Uterus (tissue), 4 donors: ENCODE measurements around the gene CDH4. TPM values are rescaled to one million over a fixed set of nuclear protein-coding genes. Genes with fewer than 3 reads are reported as not detected.

Experiments
- DNase-seq, 2 donors: peaks; one replicate each; pipeline ENCODE4 v3.0.0-alpha.2; 2019 to 2020
- H3K27ac ChIP-seq, 2 donors: fragments of 200-600 bp; sonication (generic); 1 replicate in 1 of 2; 2 replicates in 1 of 2; pipeline ENCODE4 v1.5.1; 2016 to 2018
- H3K27me3 ChIP-seq, 2 donors: fragments of 200-600 bp; sonication (generic); one replicate each; pipeline ENCODE4 v1.5.1; 2018 to 2019; ENCODE audit warnings: control low read depth in 1 of 2
- H3K36me3 ChIP-seq, 2 donors: fragments of 200-600 bp; sonication (generic); one replicate each; pipeline ENCODE4 v1.5.1; 2019; ENCODE audit warnings: control low read depth in 1 of 2
- H3K4me1 ChIP-seq, 2 donors: fragments of 200-600 bp; sonication (generic); one replicate each; pipeline ENCODE4 v1.5.1; 2018 to 2019; ENCODE audit warnings: control low read depth in 1 of 2
- H3K4me3 ChIP-seq, 2 donors: fragments of 200-600 bp; sonication (generic); 1 replicate in 1 of 2; 2 replicates in 1 of 2; pipeline ENCODE4 v1.5.1; 2018 to 2019; ENCODE audit warnings: mild to moderate bottlenecking in 1 of 2
- H3K9me3 ChIP-seq, 2 donors: fragments of 200-600 bp; sonication (generic); one replicate each; pipeline ENCODE4 v1.5.1; 2019; ENCODE audit warnings: control low read depth in 1 of 2
- CTCF ChIP-seq, 4 experiments: fragments of 200-600 bp in 2 of 4; fragments of 450-650 bp in 2 of 4; sonication (generic) in 2 of 4; IDR thresholded peaks; one replicate each; pipeline ENCODE4 v1.5.1; 2016 to 2019; ENCODE audit warnings: antibody characterized with exemption in 4 of 4, mild to moderate bottlenecking in 2 of 4, moderate library complexity in 1 of 4
- POLR2A ChIP-seq, 2 donors: fragments of 450-650 bp; IDR thresholded peaks; one replicate each; pipeline ENCODE4 v1.6.1; 2016; ENCODE audit warnings: antibody characterized with exemption in 2 of 2, mild to moderate bottlenecking in 1 of 2, moderate library complexity in 1 of 2
- intact Hi-C: fragments of 100-400 bp; cut with DNase I; formaldehyde crosslinking; loops from one replicate; pipeline ENCODE4 v1.15.1; 2023; ENCODE audit warnings: low total_unique reads
- total RNA-seq, 4 donors: library from RNA; depleted of rRNA in 3 of 4; stranded (reverse); fragments of >200 nt in 3 of 4; gene quantifications; one replicate each; pipeline versions ENCODE4 v1.1.0 to v1.2.4, GENCODE V29; 2014 to 2023
- donor health status: DM: yes; HTN: yes; CAD: no.

CDH4 gene
- total RNA-seq, 4 donors from 2014 or later: under 0.01 to 0.55 TPM; not detected in 2

GRCh38 chr20:61695741-61696140 is 443.7 kb downstream of the CDH4 start:
- H3K27ac ChIP-seq: no peak overlapping the region
- H3K4me1 ChIP-seq: no peaks in the 10 kb centered on the region
- H3K4me3 ChIP-seq: no peak overlapping the region
- no peaks in the 10 kb centered on the region for H3K27me3 ChIP-seq
- no peaks in the 10 kb centered on the region for H3K36me3 ChIP-seq
- H3K9me3 ChIP-seq: no peaks in the 10 kb centered on the region
- TF ChIP-seq CTCF (IDR thresholded peaks at IDR 0.05) (no peak), POLR2A (IDR thresholded peaks at IDR 0.05) (no peak)
- DNase-seq: no peak
- intact Hi-C loops: no loop called here

GRCh38 chr20:61696181-61696735 is 444.2 kb downstream of the CDH4 start:
- H3K36me3 ChIP-seq: no peaks in the 10 kb centered on the region
- no peak overlapping the region for H3K4me3 ChIP-seq
- H3K27me3 ChIP-seq: no peaks in the 10 kb centered on the region
- H3K9me3 ChIP-seq: no peaks in the 10 kb centered on the region
- DNase-seq: no peak
- TF ChIP-seq POLR2A (IDR thresholded peaks at IDR 0.05) (no peak), CTCF (IDR thresholded peaks at IDR 0.05) (no peak)
- H3K27ac ChIP-seq: no peak overlapping the region
- no peaks in the 10 kb centered on the region for H3K4me1 ChIP-seq
- intact Hi-C loops: no loop called here

GRCh38 chr20:61697666-61698597 is 445.9 kb downstream of the CDH4 start:
- DNase-seq: no peak

GRCh38 chr20:61698598-61699494 is 446.8 kb downstream of the CDH4 start:
- no peaks in the 10 kb centered on the region for H3K9me3 ChIP-seq
- intact Hi-C loops: no loop called here
- no peaks in the 10 kb centered on the region for H3K27me3 ChIP-seq
- DNase-seq: no peak
- H3K4me3 ChIP-seq: no peak overlapping the region
- TF ChIP-seq CTCF (IDR thresholded peaks at IDR 0.05) (no peak), POLR2A (IDR thresholded peaks at IDR 0.05) (no peak)
- H3K4me1 ChIP-seq: no peaks in the 10 kb centered on the region
- H3K27ac ChIP-seq: no peak overlapping the region
- H3K36me3 ChIP-seq: no peaks in the 10 kb centered on the region

More at GRCh38 chr20:61697666-61698597, 445.9 kb downstream of the CDH4 start:
- intact Hi-C loops: no loop called here
- no peaks in the 10 kb centered on the region for H3K4me1 ChIP-seq
- TF ChIP-seq POLR2A (IDR thresholded peaks at IDR 0.05) (no peak), CTCF (IDR thresholded peaks at IDR 0.05) (no peak)
- H3K36me3 ChIP-seq: no peaks in the 10 kb centered on the region
- H3K27ac ChIP-seq: no peak overlapping the region
- no peaks in the 10 kb centered on the region for H3K27me3 ChIP-seq
- no peaks in the 10 kb centered on the region for H3K9me3 ChIP-seq
- H3K4me3 ChIP-seq: no peak overlapping the region
